ENCODE data around the gene TMEM143. TPM values are rescaled to one million over a fixed set of nuclear protein-coding genes. Genes with fewer than 3 reads are reported as not detected.
A peak's percentile ranks its signal among the peaks of the same experiment; 100 is the strongest.
"Not testable (repeated sequence)": the region's sequence is repeated elsewhere in the genome, so short reads cannot be mapped to it uniquely, and the experiment has no call there.

TMEM143 gene
- total RNA-seq, 6 donors from 2014 or later, result 4.7 to 34.6 (median 16.6) TPM

DNA sequence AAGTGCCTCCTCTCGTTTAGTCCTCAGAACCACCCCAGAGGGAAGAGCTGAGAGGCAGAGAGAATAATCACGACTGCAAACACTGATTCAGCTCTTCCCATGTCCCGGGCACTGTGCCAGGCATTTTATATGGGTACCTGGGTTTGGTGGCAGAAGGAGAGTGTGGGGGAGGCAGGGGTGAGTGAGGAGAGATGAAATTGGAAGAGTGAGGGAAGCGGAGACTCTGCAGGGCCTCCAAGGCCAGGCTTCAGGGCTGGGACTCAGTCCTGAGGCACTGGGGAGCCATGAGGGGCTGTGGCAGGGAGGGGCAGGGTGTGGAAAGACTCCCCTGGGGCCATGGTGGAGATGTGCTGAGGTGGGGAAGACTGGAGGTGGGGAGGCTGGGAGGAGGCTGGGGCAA lies 9.2 kb upstream of the TMEM143 start:
- no peaks in the 10 kb centered on the region for H3K27me3 ChIP-seq
- WGBS, 2 donors, result 58 to 60% methylated on average over 4 of the region's 4 CpGs
- ATAC-seq (ENCODE audit: low FRiP score in 2 of 2), result no peak
- no peaks in the 10 kb centered on the region for H3K9me3 ChIP-seq
- peaks cover 0 to 4% (median under 1%) of the 10 kb centered on the region in 4 donors for H3K4me1 ChIP-seq
- TF ChIP-seq EP300 (IDR thresholded peaks at IDR 0.05), result no peak
- H3K36me3 ChIP-seq, result no peaks in the 10 kb centered on the region
- no peak overlapping the region for H3K4me3 ChIP-seq
- no peak for DNase-seq
- no peak overlapping the region for H3K27ac ChIP-seq

- not testable (repeated sequence) for H3K9me3 ChIP-seq; H3K4me1 ChIP-seq; H3K4me3 ChIP-seq; DNase-seq; H3K36me3 ChIP-seq; H3K27ac ChIP-seq; H3K27me3 ChIP-seq; ATAC-seq (ENCODE audit: low FRiP score in 2 of 2)
- 97 to 98% methylated on average over 5 of the region's 5 CpGs for WGBS, 2 donors
Observed at GRCh38 chr19:48371771-48372170, 8.0 kb upstream of the TMEM143 start.

- TF ChIP-seq POLR2AphosphoS5 (IDR thresholded peaks at IDR 0.05), result no peak
- no peak for TF ChIP-seq EP300 (IDR thresholded peaks at IDR 0.05)
- TF ChIP-seq, protein P1, sequence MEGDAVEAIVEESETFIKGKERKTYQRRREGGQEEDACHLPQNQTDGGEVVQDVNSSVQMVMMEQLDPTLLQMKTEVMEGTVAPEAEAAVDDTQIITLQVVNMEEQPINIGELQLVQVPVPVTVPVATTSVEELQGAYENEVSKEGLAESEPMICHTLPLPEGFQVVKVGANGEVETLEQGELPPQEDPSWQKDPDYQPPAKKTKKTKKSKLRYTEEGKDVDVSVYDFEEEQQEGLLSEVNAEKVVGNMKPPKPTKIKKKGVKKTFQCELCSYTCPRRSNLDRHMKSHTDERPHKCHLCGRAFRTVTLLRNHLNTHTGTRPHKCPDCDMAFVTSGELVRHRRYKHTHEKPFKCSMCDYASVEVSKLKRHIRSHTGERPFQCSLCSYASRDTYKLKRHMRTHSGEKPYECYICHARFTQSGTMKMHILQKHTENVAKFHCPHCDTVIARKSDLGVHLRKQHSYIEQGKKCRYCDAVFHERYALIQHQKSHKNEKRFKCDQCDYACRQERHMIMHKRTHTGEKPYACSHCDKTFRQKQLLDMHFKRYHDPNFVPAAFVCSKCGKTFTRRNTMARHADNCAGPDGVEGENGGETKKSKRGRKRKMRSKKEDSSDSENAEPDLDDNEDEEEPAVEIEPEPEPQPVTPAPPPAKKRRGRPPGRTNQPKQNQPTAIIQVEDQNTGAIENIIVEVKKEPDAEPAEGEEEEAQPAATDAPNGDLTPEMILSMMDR (IDR thresholded peaks at IDR 0.05), result no peak
- TF ChIP-seq POLR2A (IDR thresholded peaks at IDR 0.05), result no peak
- H3K9me3 ChIP-seq, result no peaks in the 10 kb centered on the region
- no peaks in the 10 kb centered on the region for H3K36me3 ChIP-seq
- no peak overlapping the region for H3K4me3 ChIP-seq
- DNase-seq (no peak), ATAC-seq (ENCODE audit: low FRiP score in 2 of 2) (no peak)
- no peaks in the 10 kb centered on the region for H3K27me3 ChIP-seq
- H3K4me1 ChIP-seq, result no peaks in the 10 kb centered on the region
- H3K27ac ChIP-seq, result no peak overlapping the region
- WGBS, 2 donors, result 65 to 68% methylated on average over 7 of the region's 7 CpGs
Observed at GRCh38 chr19:48371367-48371766, 7.6 kb upstream of the TMEM143 start.

- ATAC-seq (ENCODE audit: low FRiP score in 2 of 2) (no peak), DNase-seq (no peak)
- H3K27me3 ChIP-seq, result no peaks in the 10 kb centered on the region
- no peaks in the 10 kb centered on the region for H3K36me3 ChIP-seq
- no peak overlapping the region for H3K4me3 ChIP-seq
- H3K9me3 ChIP-seq, result no peaks in the 10 kb centered on the region
- TF ChIP-seq POLR2A (IDR thresholded peaks at IDR 0.05), result no peak
- no peak overlapping the region for H3K27ac ChIP-seq
- 79 to 80% methylated on average over 4 of the region's 4 CpGs for WGBS, 2 donors
- H3K4me1 ChIP-seq, result no peaks in the 10 kb centered on the region
Observed at GRCh38 chr19:48370955-48371354, 7.2 kb upstream of the TMEM143 start.

DNA sequence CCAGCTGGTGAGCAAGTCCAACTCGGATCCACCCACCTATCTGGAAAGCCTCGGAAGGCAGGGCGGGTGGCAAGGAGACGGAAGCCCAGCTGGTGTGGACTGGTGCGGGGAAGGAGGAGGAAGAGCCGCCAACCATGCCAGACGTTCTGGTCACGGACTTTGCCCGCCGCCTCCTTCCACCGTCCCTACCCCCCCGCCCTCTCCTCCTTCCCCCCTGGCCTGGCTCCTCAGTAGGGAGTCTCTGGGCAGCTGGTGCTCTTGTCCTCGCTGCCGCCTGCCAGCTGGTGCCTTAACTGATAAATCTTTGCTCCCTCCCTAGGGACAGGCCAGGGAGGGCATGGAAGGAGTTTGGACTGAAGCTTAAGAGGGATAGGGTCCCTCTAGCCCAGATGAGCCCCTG lies 5.2 kb upstream of the TMEM143 start:
- no peak for TF ChIP-seq POLR2A (IDR thresholded peaks at IDR 0.05)
- no peak overlapping the region for H3K27ac ChIP-seq
- H3K9me3 ChIP-seq, result no peaks in the 10 kb centered on the region
- peaks cover 4 to 8% (median 6%) of the 10 kb centered on the region in 4 donors for H3K4me1 ChIP-seq
- no peak for DNase-seq
- H3K4me3 ChIP-seq, result no peak overlapping the region
- no peaks in the 10 kb centered on the region for H3K36me3 ChIP-seq
- ATAC-seq (ENCODE audit: low FRiP score in 2 of 2), result no peak
- H3K27me3 ChIP-seq, result no peaks in the 10 kb centered on the region
- 84 to 85% methylated on average over 12 of the region's 14 CpGs for WGBS, 2 donors

DNA sequence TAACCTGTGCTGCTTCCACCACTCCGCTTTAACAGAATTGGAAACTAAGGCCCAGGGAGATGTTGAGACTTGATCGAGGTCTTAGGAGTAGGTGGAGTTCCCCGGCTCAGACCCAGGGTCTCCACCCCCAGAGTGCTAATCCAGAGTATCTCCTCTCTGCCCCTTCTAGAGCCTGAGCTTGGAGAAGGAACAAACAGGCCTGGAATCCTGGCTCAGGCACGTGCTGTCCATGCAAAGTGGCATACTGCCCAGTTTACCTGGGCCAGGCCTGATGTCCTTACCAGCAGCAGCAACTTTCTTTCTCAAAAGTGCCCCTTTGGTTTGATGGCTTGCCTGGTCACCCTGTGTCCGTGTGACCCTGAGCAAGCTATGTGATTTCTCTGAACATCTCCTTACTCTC lies 4.1 kb upstream of the TMEM143 start:
- no peak for ATAC-seq (ENCODE audit: low FRiP score in 2 of 2)
- Histone ChIP-seq H3K27ac (no peak overlapping the region), H3K27me3 (no peaks in the 10 kb centered on the region), H3K4me3 (no peak overlapping the region), H3K4me1 (peaks cover 5 to 15% (median 11%) of the 10 kb centered on the region in 4 donors), H3K9me3 (no peaks in the 10 kb centered on the region), H3K36me3 (no peaks in the 10 kb centered on the region)
- TF ChIP-seq EP300 (IDR thresholded peaks at IDR 0.05) (no peak), POLR2A (IDR thresholded peaks at IDR 0.05) (no peak), POLR2AphosphoS5 (IDR thresholded peaks at IDR 0.05) (no peak)
- TF ChIP-seq, protein P1 (IDR thresholded peaks at IDR 0.05), result no peak
- DNase-seq, result no peak
- 68 to 80% methylated on average over 4 to 5 of the region's 5 CpGs for WGBS, 2 donors

GRCh38 chr19:48365602-48366001 lies 1.9 kb upstream of the TMEM143 start:
- H3K36me3 ChIP-seq, result no peaks in the 10 kb centered on the region
- TF ChIP-seq POLR2A (IDR thresholded peaks at IDR 0.05), result no peak
- no peak for TF ChIP-seq POLR2AphosphoS5 (IDR thresholded peaks at IDR 0.05)
- TF ChIP-seq EP300 (IDR thresholded peaks at IDR 0.05), result no peak
- TF ChIP-seq, protein P1 (IDR thresholded peaks at IDR 0.05), result no peak
- H3K27ac ChIP-seq, result no peak overlapping the region
- no peak overlapping the region for H3K4me3 ChIP-seq
- no peak for ATAC-seq (ENCODE audit: low FRiP score in 2 of 2)
- no peaks in the 10 kb centered on the region for H3K9me3 ChIP-seq
- peaks cover 5 to 16% (median 11%) of the 10 kb centered on the region in 4 donors for H3K4me1 ChIP-seq
- H3K27me3 ChIP-seq, result no peaks in the 10 kb centered on the region
- DNase-seq, result peak in 1 of 2 donors; percentile 72
- 93 to 94% methylated on average over 6 to 8 of the region's 11 CpGs for WGBS, 2 donors

Data from upper lobe of left lung (tissue), 6 donors.